Sigmoid colon (tissue), 7 donors: ENCODE measurements around the gene E2F6. TPM values are rescaled to one million over a fixed set of nuclear protein-coding genes. Genes with fewer than 3 reads are reported as not detected.
"Not testable (repeated sequence)": the region's sequence is repeated elsewhere in the genome, so short reads cannot be mapped to it uniquely, and the experiment has no call there.

Source experiments
- DNase-seq: peaks from one replicate; pipeline ENCODE4 v3.0.0-alpha.2; 2019
- H3K27ac ChIP-seq, 4 donors: fragments of 200-600 bp; sonication (generic); one replicate each; pipeline ENCODE4 v1.5.1; 2016 to 2019; ENCODE audit warnings: mild to moderate bottlenecking in 1 of 4
- H3K27me3 ChIP-seq, 3 donors: fragments of 200-600 bp; sonication (generic); one replicate each; pipeline ENCODE4 v1.5.1; 2019; ENCODE audit warnings: mild to moderate bottlenecking in 1 of 3
- H3K36me3 ChIP-seq, 4 donors: fragments of 200-600 bp; sonication (generic); one replicate each; pipeline ENCODE4 v1.5.1; 2016 to 2019
- H3K4me1 ChIP-seq, 4 donors: fragments of 200-600 bp; sonication (generic); one replicate each; pipeline ENCODE4 v1.5.1; 2017 to 2019
- H3K4me3 ChIP-seq, 4 donors: fragments of 200-600 bp; sonication (generic); one replicate each; pipeline ENCODE4 v1.5.1; 2017 to 2019; ENCODE audit warnings: mild to moderate bottlenecking in 2 of 4, moderate library complexity in 1 of 4
- H3K9me3 ChIP-seq, 4 donors: fragments of 200-600 bp in 3 of 4; sonication (generic) in 3 of 4; one replicate each; pipeline versions ENCODE4 v1.5.1 to v1.6.1; 2013 to 2019
- EP300 ChIP-seq, 4 donors: sonication (generic); formaldehyde crosslinking; IDR thresholded peaks; one replicate each; pipeline ENCODE4 v1.6.1; 2017; ENCODE audit warnings: antibody characterized with exemption in 4 of 4
- POLR2A ChIP-seq, 2 donors: fragments of 450-650 bp; IDR thresholded peaks; one replicate each; pipeline ENCODE4 v1.6.1; 2016; ENCODE audit warnings: antibody characterized with exemption in 2 of 2, mild to moderate bottlenecking in 2 of 2, moderate library complexity in 2 of 2
- POLR2AphosphoS5 ChIP-seq, 4 donors: sonication (generic); formaldehyde crosslinking; IDR thresholded peaks; one replicate each; pipeline ENCODE4 v1.6.1; 2017; ENCODE audit warnings: antibody characterized with exemption in 4 of 4
- WGBS, 2 donors: extraction: QIAGEN DNeasy Blood & Tissue Kit; methylation state at CpG; one replicate each; pipeline ENCODE4 v1.1.7; 2013; 5-methylcytosine and 5-hydroxymethylcytosine counted together
- intact Hi-C: fragments of 100-400 bp; cut with DNase I; formaldehyde crosslinking; loops from one replicate; pipeline ENCODE4 v1.15.1; 2023
- polyA plus RNA-seq, 3 donors: library from polyadenylated mRNA; stranded (reverse); fragments of 200-250 nt; gene quantifications; one replicate each; pipeline ENCODE4 v1.2.3, GENCODE V29; 2013
- total RNA-seq, 4 donors: library from RNA; depleted of rRNA; stranded (reverse); fragments of >200 nt; gene quantifications; one replicate each; pipeline ENCODE4 v1.1.0, GENCODE V29; 2016
- TF ChIP-seq, protein P1 (sequence below), 4 experiments: fragments of 450-650 bp in 3 of 4; fragments of 200-600 bp in 1 of 4; IDR thresholded peaks; one replicate each; pipeline ENCODE4 v1.5.1; 2016 to 2019; ENCODE audit warnings: antibody characterized with exemption in 4 of 4, mild to moderate bottlenecking in 3 of 4, moderate library complexity in 2 of 4
- donor health status: healthy with polysubstance abuse.
- donor health status: Bipolar disorder and iron deficiency.
- donor health status: healthy.

The E2F6 gene
- total and polyA plus RNA-seq, 7 donors: 3.6 to 24.2 (median 11.8) TPM

DNA sequence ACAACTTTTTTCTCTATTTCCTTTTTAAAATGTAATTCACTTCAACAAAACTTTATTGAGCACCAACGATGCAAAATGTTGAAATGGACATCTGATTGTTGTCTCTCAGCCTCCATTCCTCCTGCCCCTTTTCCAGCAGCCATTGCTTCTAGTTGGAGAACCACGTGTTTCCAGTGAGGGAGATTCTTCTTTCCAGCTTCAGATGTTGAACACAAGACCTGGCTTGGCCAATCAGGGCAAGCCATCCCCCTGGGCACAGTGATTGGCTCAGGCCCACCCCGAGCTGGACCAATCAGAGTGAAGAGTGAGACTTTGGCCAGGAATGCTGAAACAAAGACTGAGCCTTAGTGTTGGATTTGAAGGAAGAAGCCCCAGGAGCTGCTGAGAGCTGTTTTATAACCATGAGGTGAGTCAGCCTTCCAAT is 59.0 kb downstream of the E2F6 start:
- intact Hi-C loops: no loop called here

DNA sequence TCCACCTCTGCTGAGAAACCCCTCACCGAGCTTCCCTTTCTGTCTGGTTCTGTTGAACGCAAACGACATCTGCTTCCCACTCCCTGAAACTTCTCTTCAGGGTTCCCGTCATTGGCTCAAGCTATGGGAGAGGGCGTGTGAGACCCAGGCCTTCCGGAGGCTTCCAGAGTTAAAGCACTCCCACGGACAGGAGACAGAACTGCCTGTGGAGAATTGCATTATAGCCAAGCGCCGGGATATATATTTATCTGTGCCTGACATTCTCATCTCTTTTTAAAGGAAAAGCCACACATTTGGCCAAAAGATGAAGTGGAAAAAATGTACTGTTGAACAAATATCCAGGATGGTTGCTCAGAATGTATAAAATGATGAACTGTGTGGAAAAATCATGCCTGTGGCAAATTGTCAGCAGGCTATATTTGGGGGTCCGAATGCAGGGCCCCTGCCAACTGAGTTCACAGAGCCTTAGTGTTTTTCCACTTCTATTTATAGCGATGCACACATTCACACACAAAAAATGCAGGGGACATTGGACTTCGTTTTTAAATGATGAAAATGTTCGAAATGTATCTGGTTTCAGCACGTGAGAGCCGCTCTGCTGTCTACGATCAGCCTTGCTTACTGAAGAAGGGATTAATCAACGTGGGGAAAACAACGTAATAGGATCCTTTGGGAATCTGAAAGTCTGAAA is 59.5 kb downstream of the E2F6 start:
- intact Hi-C loops: no loop called here
- no peaks in the 10 kb centered on the region for H3K9me3 ChIP-seq
- 51 to 65% methylated on average over 18 of the region's 18 CpGs for WGBS, 2 donors
- TF ChIP-seq POLR2A (IDR thresholded peaks at IDR 0.05) (no peak), POLR2AphosphoS5 (IDR thresholded peaks at IDR 0.05) (no peak), EP300 (IDR thresholded peaks at IDR 0.05) (no peak)
- TF ChIP-seq, protein P1, sequence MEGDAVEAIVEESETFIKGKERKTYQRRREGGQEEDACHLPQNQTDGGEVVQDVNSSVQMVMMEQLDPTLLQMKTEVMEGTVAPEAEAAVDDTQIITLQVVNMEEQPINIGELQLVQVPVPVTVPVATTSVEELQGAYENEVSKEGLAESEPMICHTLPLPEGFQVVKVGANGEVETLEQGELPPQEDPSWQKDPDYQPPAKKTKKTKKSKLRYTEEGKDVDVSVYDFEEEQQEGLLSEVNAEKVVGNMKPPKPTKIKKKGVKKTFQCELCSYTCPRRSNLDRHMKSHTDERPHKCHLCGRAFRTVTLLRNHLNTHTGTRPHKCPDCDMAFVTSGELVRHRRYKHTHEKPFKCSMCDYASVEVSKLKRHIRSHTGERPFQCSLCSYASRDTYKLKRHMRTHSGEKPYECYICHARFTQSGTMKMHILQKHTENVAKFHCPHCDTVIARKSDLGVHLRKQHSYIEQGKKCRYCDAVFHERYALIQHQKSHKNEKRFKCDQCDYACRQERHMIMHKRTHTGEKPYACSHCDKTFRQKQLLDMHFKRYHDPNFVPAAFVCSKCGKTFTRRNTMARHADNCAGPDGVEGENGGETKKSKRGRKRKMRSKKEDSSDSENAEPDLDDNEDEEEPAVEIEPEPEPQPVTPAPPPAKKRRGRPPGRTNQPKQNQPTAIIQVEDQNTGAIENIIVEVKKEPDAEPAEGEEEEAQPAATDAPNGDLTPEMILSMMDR (IDR thresholded peaks at IDR 0.05): no peak
- no peaks in the 10 kb centered on the region for H3K36me3 ChIP-seq
- peak overlapping the region; percentile 15 to 75 (median 58) for H3K27ac ChIP-seq
- peak overlapping the region in 1 of 4 donors; percentile 14 for H3K4me3 ChIP-seq
- H3K4me1 ChIP-seq: peaks cover 0 to 19% (median 8%) of the 10 kb centered on the region in 4 donors
- no peak for DNase-seq
- no peaks in the 10 kb centered on the region for H3K27me3 ChIP-seq

More for the DNA sequence above, 59.0 kb downstream of the E2F6 start:
- no peak for TF ChIP-seq POLR2A (IDR thresholded peaks at IDR 0.05)
- TF ChIP-seq POLR2AphosphoS5 (IDR thresholded peaks at IDR 0.05): no peak
- no peak for TF ChIP-seq EP300 (IDR thresholded peaks at IDR 0.05)
- TF ChIP-seq, protein P1 (IDR thresholded peaks at IDR 0.05): no peak
- H3K36me3 ChIP-seq: no peaks in the 10 kb centered on the region
- peak; percentile 68 for DNase-seq
- H3K4me1 ChIP-seq: peaks cover 0 to 24% (median 12%) of the 10 kb centered on the region in 4 donors
- peak overlapping the region in 1 of 4 donors; percentile 14 for H3K4me3 ChIP-seq
- WGBS, 2 donors: 79 to 85% methylated on average over 3 of the region's 3 CpGs
- no peaks in the 10 kb centered on the region for H3K27me3 ChIP-seq
- no peaks in the 10 kb centered on the region for H3K9me3 ChIP-seq
- peak overlapping the region; percentile 15 to 75 (median 58) for H3K27ac ChIP-seq

DNA sequence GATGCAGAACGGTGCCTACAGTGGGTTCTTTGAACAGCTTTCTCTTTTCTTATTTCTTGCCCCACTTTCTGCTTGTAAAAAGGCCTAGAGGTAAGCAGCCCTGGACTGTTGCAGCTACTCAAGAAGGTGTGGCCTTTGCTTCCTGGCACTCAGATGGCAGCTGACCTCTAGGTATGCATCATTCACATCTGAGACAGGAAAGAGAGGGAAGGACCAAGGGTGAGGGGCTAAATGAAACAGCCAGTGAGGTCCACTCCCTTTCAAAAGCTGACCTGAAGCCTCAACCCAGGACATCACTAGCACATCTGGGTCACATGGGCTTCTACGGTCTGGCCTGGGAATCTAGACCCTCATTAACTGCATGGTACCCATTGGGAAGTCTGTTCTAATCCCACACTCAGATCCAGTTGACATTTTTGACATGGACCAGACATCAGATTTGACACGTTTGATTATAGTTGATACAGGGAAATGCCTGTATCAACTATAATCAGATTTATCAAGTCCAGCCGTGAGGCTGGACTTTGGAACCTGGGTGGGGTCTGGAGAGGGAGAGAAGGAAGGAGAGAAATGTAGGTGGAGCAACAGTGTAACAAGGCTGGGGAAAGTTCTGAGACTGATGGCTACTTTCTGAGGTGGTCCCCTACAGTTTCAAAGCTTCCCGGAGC is 60.2 kb downstream of the E2F6 start:
- intact Hi-C loops: no loop called here
- peak overlapping the region; percentile 15 to 75 (median 58) for H3K27ac ChIP-seq
- 22 to 70% methylated on average over 5 of the region's 5 CpGs for WGBS, 2 donors
- H3K27me3 ChIP-seq: no peaks in the 10 kb centered on the region
- H3K4me1 ChIP-seq: peaks cover 0 to 16% (median 5%) of the 10 kb centered on the region in 4 donors
- H3K9me3 ChIP-seq: no peaks in the 10 kb centered on the region
- no peak for DNase-seq
- H3K36me3 ChIP-seq: no peaks in the 10 kb centered on the region
- TF ChIP-seq POLR2AphosphoS5 (IDR thresholded peaks at IDR 0.05) (no peak), EP300 (IDR thresholded peaks at IDR 0.05) (no peak), POLR2A (IDR thresholded peaks at IDR 0.05) (no peak)
- TF ChIP-seq, protein P1 (IDR thresholded peaks at IDR 0.05): no peak
- H3K4me3 ChIP-seq: no peak overlapping the region

DNA sequence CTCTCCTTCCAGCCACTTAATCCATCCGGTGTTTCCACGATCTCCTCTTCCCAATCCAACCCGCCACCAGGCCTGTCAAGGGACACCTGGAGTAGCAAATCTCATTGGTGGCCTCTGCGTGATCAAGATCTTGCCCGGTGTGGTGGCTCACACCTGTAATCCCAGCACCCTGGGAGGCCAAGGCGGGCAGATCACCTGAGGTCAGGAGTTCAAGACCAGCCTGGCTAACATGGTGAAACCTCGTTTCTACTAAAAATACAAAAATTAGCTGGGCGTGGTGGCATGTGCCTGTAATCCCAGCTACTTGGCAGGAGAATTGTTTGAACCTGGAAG is 60.9 kb downstream of the E2F6 start:
- H3K27me3 ChIP-seq, intact Hi-C loops, H3K36me3 ChIP-seq, H3K9me3 ChIP-seq, DNase-seq, H3K4me3 ChIP-seq: not testable (repeated sequence)
- Histone ChIP-seq H3K4me1 (peaks cover 0 to 16% (median 5%) of the 10 kb centered on the region in 4 donors), H3K27ac (peak overlapping the region in 3 of 4 donors; percentile 50 to 75 (median 65))
- 79 to 88% methylated on average over 8 of the region's 8 CpGs for WGBS, 2 donors

DNA sequence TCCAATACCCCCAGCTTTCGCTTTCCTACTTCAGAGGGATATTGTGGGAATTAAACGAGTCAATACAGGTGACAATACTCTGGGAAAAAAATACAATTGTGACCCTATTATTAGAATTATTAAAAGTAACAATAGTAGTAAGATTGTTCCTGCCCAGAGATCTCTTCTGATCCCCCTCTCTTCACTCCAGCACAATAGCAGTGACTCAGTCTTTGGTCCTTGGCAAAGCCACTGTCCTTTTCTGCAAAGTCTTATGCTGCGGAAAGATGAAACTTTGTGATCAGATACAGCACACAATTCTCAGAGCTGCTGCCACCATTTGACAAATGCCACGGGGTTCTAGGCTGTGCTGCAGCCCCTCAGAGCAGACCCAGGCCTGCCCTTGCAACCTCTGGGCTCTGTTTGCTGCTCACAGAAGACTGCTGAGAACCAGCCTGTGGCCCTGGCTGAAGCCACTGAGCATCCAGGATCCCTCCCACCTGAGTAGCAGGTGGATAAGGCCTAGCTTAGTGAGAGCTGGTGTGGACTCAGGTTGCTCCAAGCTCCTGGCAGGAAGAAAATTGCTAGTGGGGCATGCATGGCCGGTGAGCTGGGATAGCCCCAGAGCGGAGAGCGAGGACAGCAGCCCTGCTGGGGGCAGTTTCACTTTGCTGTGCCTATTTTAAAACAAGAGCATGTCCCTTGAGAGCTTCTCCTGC is 61.4 kb downstream of the E2F6 start:
- Histone ChIP-seq H3K9me3 (no peaks in the 10 kb centered on the region), H3K27ac (peak overlapping the region; percentile 33 to 75 (median 58)), H3K36me3 (no peaks in the 10 kb centered on the region), H3K27me3 (no peaks in the 10 kb centered on the region), H3K4me1 (peaks cover 0 to 16% (median 5%) of the 10 kb centered on the region in 4 donors), H3K4me3 (no peak overlapping the region)
- intact Hi-C loops: no loop called here
- DNase-seq: no peak
- 84 to 91% methylated on average over 7 of the region's 7 CpGs for WGBS, 2 donors
- TF ChIP-seq POLR2A (IDR thresholded peaks at IDR 0.05) (no peak), POLR2AphosphoS5 (IDR thresholded peaks at IDR 0.05) (no peak), EP300 (IDR thresholded peaks at IDR 0.05) (no peak)
- TF ChIP-seq, protein P1 (IDR thresholded peaks at IDR 0.05): no peak
